K562 (cell line): ENCODE results near the gene SLC35E3. TPM values are rescaled to one million over a fixed set of nuclear protein-coding genes. Genes with fewer than 3 reads are reported as not detected.
A peak's percentile ranks its signal among the peaks of the same experiment; 100 is the strongest.

Experiments used
- ASH1L ChIP-seq: fragments of 450-650 bp; IDR thresholded peaks from 2 replicates; pipeline ENCODE4 v1.6.1; 2018; ENCODE audit warnings: borderline replicate concordance, mild to moderate bottlenecking, low read depth; ENCODE audit not compliant: partially characterized antibody
- BDP1 ChIP-seq: IDR thresholded peaks from 3 replicates; pipeline ENCODE4 v1.6.1; 2011; ENCODE audit not compliant: insufficient read length, insufficient read depth
- CBX3 ChIP-seq, 2 experiments: IDR thresholded peaks; 1 replicate in 1 of 2; 2 replicates in 1 of 2; pipeline ENCODE4 v1.6.1; 2012; ENCODE audit warnings: inconsistent platforms in 2 of 2, low read length in 2 of 2, borderline replicate concordance in 1 of 2, control low read depth in 1 of 2
- CEBPB ChIP-seq: fragments of 450-650 bp; IDR thresholded peaks from 2 replicates; pipeline ENCODE4 v1.6.1; 2016; ENCODE audit warnings: missing genetic modification characterization, missing compliant biosample characterization
- E2F1 ChIP-seq: sonication (generic); formaldehyde crosslinking; IDR thresholded peaks from 2 replicates; pipeline ENCODE4 v1.8.1; 2023; ENCODE audit warnings: mild to moderate bottlenecking, missing genetic modification reagents, moderate library complexity
- ELK3 ChIP-seq: fragments of 450-650 bp; formaldehyde crosslinking; IDR thresholded peaks from 2 replicates; pipeline ENCODE4 v1.4.0; 2020; ENCODE audit warnings: mild to moderate bottlenecking
- ERF ChIP-seq: fragments of 450-650 bp; formaldehyde crosslinking; IDR thresholded peaks from 2 replicates; pipeline ENCODE4 v1.4.0; 2020; ENCODE audit warnings: mild to moderate bottlenecking, mixed read lengths
- GTF2A2 ChIP-seq: IDR thresholded peaks from 2 replicates; pipeline ENCODE4 v1.6.1; 2016; ENCODE audit warnings: mild to moderate bottlenecking, missing genetic modification characterization, missing compliant biosample characterization
- GTF2F1 ChIP-seq: IDR thresholded peaks from 2 replicates; pipeline ENCODE4 v1.6.1; 2011; ENCODE audit warnings: low read depth, low read length, improper control_type of control experiment
- JUND ChIP-seq, 2 experiments: IDR thresholded peaks; 2 replicates in 1 of 2; 3 replicates in 1 of 2; pipeline ENCODE4 v1.6.1; 2011; ENCODE audit warnings: borderline replicate concordance in 2 of 2, low read depth in 2 of 2, low read length in 2 of 2, improper control_type of control experiment in 1 of 2, missing biosample characterization in 1 of 2, missing genetic modification characterization in 1 of 2, missing genetic modification reagents in 1 of 2
- MEIS2 ChIP-seq: fragments of 450-650 bp; IDR thresholded peaks from 2 replicates; pipeline ENCODE4 v1.6.1; 2014; ENCODE audit warnings: mild to moderate bottlenecking; ENCODE audit not compliant: partially characterized antibody
- MLX ChIP-seq, 2 experiments: fragments of 450-650 bp in 1 of 2; sonication (generic) in 1 of 2; formaldehyde crosslinking; conservative IDR thresholded peaks; 2 replicates each; pipeline versions ENCODE4 v1.4.0 to v1.8.1; 2020 to 2022; ENCODE audit warnings: mild to moderate bottlenecking in 1 of 2, missing genetic modification reagents in 1 of 2
- NR1H2 ChIP-seq: sonication (generic); formaldehyde crosslinking; IDR thresholded peaks from 2 replicates; pipeline ENCODE4 v1.4.0; 2020; ENCODE audit warnings: mild to moderate bottlenecking, missing genetic modification reagents
- NUFIP1 ChIP-seq: fragments of 450-650 bp; IDR thresholded peaks from 2 replicates; pipeline ENCODE4 v1.6.1; 2018; ENCODE audit not compliant: partially characterized antibody
- PCBP2 ChIP-seq: fragments of 200-400 bp; formaldehyde crosslinking; IDR thresholded peaks from 2 replicates; pipeline ENCODE4 v1.6.1; 2018; ENCODE audit warnings: low read length, low read depth, mild to moderate bottlenecking, moderate library complexity; ENCODE audit not compliant: poor library complexity, severe bottlenecking
- POLR2G ChIP-seq: fragments of 200-400 bp; formaldehyde crosslinking; IDR thresholded peaks from 2 replicates; pipeline ENCODE4 v1.6.1; 2017; ENCODE audit warnings: low read depth, mild to moderate bottlenecking, antibody characterized with exemption, low read length, moderate library complexity
- RFX7 ChIP-seq: fragments of 250-450 bp; sonication (Bioruptor Pico); IDR thresholded peaks from 2 replicates; pipeline ENCODE4 v1.5.1; 2021; ENCODE audit warnings: mild to moderate bottlenecking
- TAF9B ChIP-seq: fragments of 450-650 bp; IDR thresholded peaks from 2 replicates; pipeline ENCODE4 v1.6.1; 2018; ENCODE audit warnings: mild to moderate bottlenecking; ENCODE audit not compliant: partially characterized antibody
- TRIM28 ChIP-seq: fragments of 450-650 bp; IDR thresholded peaks from 2 replicates; pipeline ENCODE4 v1.6.1; 2017
- ZFP36 ChIP-seq: fragments of 150-350 bp; IDR thresholded peaks from 2 replicates; pipeline ENCODE4 v1.6.1; 2018; ENCODE audit warnings: low read length, low read depth; ENCODE audit not compliant: partially characterized antibody
- polyA plus RNA-seq, 8 experiments: library from polyadenylated mRNA; depleted of rRNA in 4 of 8; stranded (reverse) in 5 of 8; unstranded in 3 of 8; fragments of >200 nt; fragmentation: Nextera tagmentation in 2 of 8; fragmentation: Illumina TruSeq in 1 of 8; extraction: Ambion mirVana in 2 of 8; extraction: Trizol in 1 of 8; gene quantifications; 2 replicates each; pipeline versions ENCODE4 v1.2.1 to v1.2.3, GENCODE V29; 2011 to 2014; ENCODE audit warnings: inconsistent platforms in 1 of 8, missing spikeins in 1 of 8
- total RNA-seq, 7 experiments: library from RNA; depleted of rRNA in 6 of 7; stranded (reverse); fragments of >200 nt in 6 of 7; fragmentation: Illumina TruSeq in 2 of 7; extraction: Trizol in 2 of 7; gene quantifications; 2 replicates each; pipeline versions ENCODE4 v1.2.1 to v1.2.3, GENCODE V29; 2011 to 2021; ENCODE audit warnings: low replicate concordance in 1 of 7
- TF ChIP-seq, protein P1 (sequence below): fragments of 450-650 bp; formaldehyde crosslinking; IDR thresholded peaks from 2 replicates; pipeline ENCODE4 v1.4.0; 2022; ENCODE audit warnings: missing genetic modification characterization

Gene SLC35E3
- total and polyA plus RNA-seq, 9 of the 15 experiments (the other 6 are each of a cell fraction or from before 2014, with no cell fraction given), result 1.2 to 5.9 (median 3.8) TPM

DNA sequence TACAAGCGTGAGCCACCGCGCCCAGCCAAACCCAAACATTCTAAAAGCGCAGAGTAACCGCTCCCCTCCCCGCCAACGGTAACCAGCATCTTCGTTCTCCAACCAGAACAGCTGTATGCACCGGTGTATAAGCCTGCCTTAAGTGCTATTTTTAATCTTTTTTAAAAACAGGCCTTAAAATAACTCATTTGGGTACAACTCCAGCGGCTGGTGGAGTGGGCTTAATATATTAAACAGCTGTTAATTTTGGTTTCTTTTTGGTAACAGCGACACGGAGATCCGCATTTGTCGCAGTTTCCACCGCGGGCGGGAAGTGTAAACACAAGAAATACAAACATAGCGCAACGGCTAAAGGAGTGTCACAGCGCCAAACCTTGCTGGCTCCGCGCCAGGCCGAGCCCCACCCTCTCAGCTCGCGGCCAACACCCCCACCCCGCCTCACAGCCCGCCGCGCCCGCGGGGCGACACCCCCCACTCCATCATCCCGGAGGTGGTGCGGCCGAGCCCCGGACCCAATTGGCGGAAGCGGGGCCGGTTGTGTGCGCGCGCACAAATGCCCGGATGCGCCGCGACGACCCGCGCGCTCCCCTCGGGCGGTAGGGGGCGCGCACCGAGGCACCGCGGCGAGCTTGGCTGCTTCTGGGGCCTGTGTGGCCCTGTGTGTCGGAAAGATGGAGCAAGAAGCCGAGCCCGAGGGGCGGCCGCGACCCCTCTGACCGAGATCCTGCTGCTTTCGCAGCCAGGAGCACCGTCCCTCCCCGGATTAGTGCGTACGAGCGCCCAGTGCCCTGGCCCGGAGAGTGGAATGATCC lies 61.8 kb downstream of the SLC35E3 start, which contains the start of gene MDM2 (continued):
- TF ChIP-seq, protein P1, sequence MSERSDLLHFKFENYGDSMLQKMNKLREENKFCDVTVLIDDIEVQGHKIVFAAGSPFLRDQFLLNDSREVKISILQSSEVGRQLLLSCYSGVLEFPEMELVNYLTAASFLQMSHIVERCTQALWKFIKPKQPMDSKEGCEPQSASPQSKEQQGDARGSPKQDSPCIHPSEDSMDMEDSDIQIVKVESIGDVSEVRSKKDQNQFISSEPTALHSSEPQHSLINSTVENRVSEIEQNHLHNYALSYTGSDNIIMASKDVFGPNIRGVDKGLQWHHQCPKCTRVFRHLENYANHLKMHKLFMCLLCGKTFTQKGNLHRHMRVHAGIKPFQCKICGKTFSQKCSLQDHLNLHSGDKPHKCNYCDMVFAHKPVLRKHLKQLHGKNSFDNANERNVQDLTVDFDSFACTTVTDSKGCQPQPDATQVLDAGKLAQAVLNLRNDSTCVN (CRISPR knock-in tag), result no peak
- TF ChIP-seq MLX (CRISPR knock-in tag; conservative IDR thresholded peaks at IDR 0.05) (no peak), PCBP2 (no peak), RFX7 (CRISPR knock-in tag) (no peak), CBX3 (IDR thresholded peaks at IDR 0.05; ENCODE audit: borderline replicate concordance in 1 of 2, low read length in 2 of 2) (peak in 1 of 2 experiments; percentile 69; a peak in 1 of 3 replicates), ERF (CRISPR knock-in tag) (0 out of 2 replicates have a peak, but pooled peaks have one; percentile 60), ZFP36 (no peak), ELK3 (no peak), GTF2F1 (0 out of 2 replicates have a peak, but pooled peaks have one; percentile 37), E2F1 (CRISPR knock-in tag) (no peak; the same call in 1 of the 2 replicates), BDP1 (peak; percentile 19), TRIM28 (no peak), ASH1L (no peak), JUND (IDR thresholded peaks at IDR 0.05; ENCODE audit: borderline replicate concordance, low read depth, low read length) (peak; percentile 54), JUND (tag; IDR thresholded peaks at IDR 0.05; ENCODE audit: borderline replicate concordance, low read depth, low read length) (peak; percentile 39; the same call in 1 of the 3 replicates), NUFIP1 (no peak), MEIS2 (peak; percentile 73), TAF9B (peak; percentile 54), NR1H2 (CRISPR knock-in tag) (0 out of 2 replicates have a peak, but pooled peaks have one; percentile 70), CEBPB (tag) (0 out of 2 replicates have a peak, but pooled peaks have one; percentile 7), GTF2A2 (no peak), POLR2G (peak; percentile 96)
